ENCODE measurements around the gene CCNQ.

DNA sequence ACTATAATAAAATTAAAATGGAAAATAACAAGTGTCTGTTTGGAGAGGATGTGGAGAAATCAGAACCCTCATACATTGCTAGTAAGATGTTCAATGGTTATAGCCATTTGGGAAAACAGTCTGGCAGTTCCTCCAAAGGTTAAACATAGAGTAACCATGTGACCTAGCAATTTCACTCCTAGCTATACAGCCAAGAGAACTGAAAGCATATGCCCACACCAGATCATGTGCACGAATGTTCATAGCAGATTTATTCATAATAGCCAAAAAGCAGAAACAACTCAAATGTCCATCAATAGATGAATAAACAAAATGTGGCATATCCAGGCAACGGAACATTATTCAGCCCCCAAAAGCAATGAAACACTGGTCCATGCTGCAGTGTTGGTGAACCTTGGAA, 9.4 kb upstream of the CCNQ start:
- TF ChIP-seq CTCF (conservative IDR thresholded peaks at IDR 0.05 in 1 of 2, IDR thresholded peaks at IDR 0.05 in 1 of 2; ENCODE audit: extremely low read depth in 1 of 2, insufficient read depth in 1 of 2, low read depth in 1 of 2, low read length in 2 of 2), result no peak
- TF ChIP-seq EZH2 (IDR thresholded peaks at IDR 0.05; ENCODE audit: borderline replicate concordance, low read length), result no peak

Measured in mammary epithelial cell (primary cell).